Neural cell (in vitro differentiated cells): ENCODE results near the gene TENT4A. TPM values are rescaled to one million over a fixed set of nuclear protein-coding genes. Genes with fewer than 3 reads are reported as not detected.

Experiments used
- H2AFZ ChIP-seq: fragments of 200-600, 300-800 bp; sonication (generic), shearing (Covaris generic); 2 replicates; pipeline ENCODE4 v1.6.0; 2014; ENCODE audit warnings: low read depth, mild to moderate bottlenecking, antibody characterized with exemption, low read length, moderate library complexity
- H3F3A ChIP-seq: fragments of 200-600 bp; shearing (Covaris generic); 2 replicates; pipeline ENCODE4 v1.6.1; 2016; ENCODE audit warnings: mild to moderate bottlenecking, moderate library complexity, mixed read lengths, antibody characterized with exemption, low read length; ENCODE audit not compliant: insufficient read depth, poor library complexity, severe bottlenecking
- H3K27ac ChIP-seq: fragments of 200-600, 300-800 bp; sonication (generic), shearing (Covaris generic); 2 replicates; pipeline ENCODE4 v1.5.1; 2014; ENCODE audit warnings: mild to moderate bottlenecking, low read length, moderate library complexity
- H3K27me3 ChIP-seq: fragments of 300-800, 200-600 bp; sonication (generic), shearing (Covaris generic); 2 replicates; pipeline ENCODE4 v1.6.0; 2014; ENCODE audit warnings: mild to moderate bottlenecking, low read depth, low read length, moderate library complexity; ENCODE audit not compliant: insufficient read depth
- H3K36me3 ChIP-seq: fragments of 300-800, 200-600 bp; sonication (generic), shearing (Covaris generic); 2 replicates; pipeline ENCODE4 v1.5.1; 2014; ENCODE audit warnings: mild to moderate bottlenecking, antibody characterized with exemption, low read length, moderate library complexity; ENCODE audit not compliant: insufficient read depth
- H3K4me2 ChIP-seq: fragments of 300-800, 200-600 bp; sonication (generic), shearing (Covaris generic); 2 replicates; pipeline ENCODE4 v1.6.0; 2014; ENCODE audit warnings: mild to moderate bottlenecking, low read length
- H3K4me3 ChIP-seq: fragments of 300-800, 200-600 bp; sonication (generic), shearing (Covaris generic); 2 replicates; pipeline ENCODE4 v1.5.1; 2014; ENCODE audit warnings: mild to moderate bottlenecking, low read length, moderate library complexity
- H3K79me2 ChIP-seq: fragments of 200-600 bp; shearing (Covaris generic); replicated peaks from 2 replicates; pipeline ENCODE4 v1.6.0; 2014; ENCODE audit warnings: mild to moderate bottlenecking, low read length, moderate library complexity; ENCODE audit not compliant: insufficient read depth
- H3K9ac ChIP-seq: fragments of 300-800, 200-600 bp; sonication (generic), shearing (Covaris generic); 2 replicates; pipeline ENCODE4 v1.6.1; 2016; ENCODE audit warnings: mild to moderate bottlenecking, low read length, mixed read lengths
- H3K9me2 ChIP-seq: fragments of 200-600 bp; shearing (Covaris generic); 2 replicates; pipeline ENCODE4 v1.6.1; 2016; ENCODE audit warnings: mild to moderate bottlenecking, low read length, mixed read lengths; ENCODE audit not compliant: insufficient read depth
- H3K9me3 ChIP-seq: fragments of 200-600, 300-800 bp; sonication (generic), shearing (Covaris generic); 2 replicates; pipeline ENCODE4 v1.6.1; 2016; ENCODE audit warnings: mild to moderate bottlenecking, mixed run types, low read length, moderate library complexity, mixed read lengths
- H4K20me1 ChIP-seq: fragments of 200-600 bp; shearing (Covaris generic); 2 replicates; pipeline ENCODE4 v1.6.1; 2016; ENCODE audit warnings: mild to moderate bottlenecking, mixed run types; ENCODE audit not compliant: insufficient read depth
- CTCF ChIP-seq: fragments of 450-650 bp; IDR thresholded peaks from 2 replicates; pipeline ENCODE4 v1.5.1; 2014; ENCODE audit warnings: antibody characterized with exemption, mild to moderate bottlenecking, moderate library complexity; ENCODE audit not compliant: poor library complexity, severe bottlenecking
- EP300 ChIP-seq: fragments of 450-650 bp; conservative IDR thresholded peaks from 2 replicates; pipeline ENCODE4 v1.6.1; 2014; ENCODE audit warnings: antibody characterized with exemption, mild to moderate bottlenecking, moderate library complexity; ENCODE audit not compliant: poor library complexity, severe bottlenecking
- EZH2 ChIP-seq: fragments of 200-600, 300-800 bp; shearing (Covaris generic), sonication (generic); IDR thresholded peaks from 2 replicates; pipeline ENCODE4 v1.6.1; 2014; ENCODE audit warnings: antibody characterized with exemption, low read length, borderline replicate concordance, mild to moderate bottlenecking; ENCODE audit not compliant: insufficient read depth, poor library complexity, severe bottlenecking
- MXI1 ChIP-seq: fragments of 450-650 bp; conservative IDR thresholded peaks from 2 replicates; pipeline ENCODE4 v1.6.1; 2014; ENCODE audit warnings: antibody characterized with exemption, mild to moderate bottlenecking; ENCODE audit not compliant: poor library complexity, severe bottlenecking
- POLR2AphosphoS5 ChIP-seq: IDR thresholded peaks from 2 replicates; pipeline ENCODE4 v1.6.1; 2012
- RAD21 ChIP-seq: fragments of 450-650 bp; conservative IDR thresholded peaks from 2 replicates; pipeline ENCODE4 v1.6.1; 2014; ENCODE audit warnings: antibody characterized with exemption, mild to moderate bottlenecking, moderate library complexity
- SMC3 ChIP-seq: fragments of 450-650 bp; conservative IDR thresholded peaks from 2 replicates; pipeline ENCODE4 v1.6.1; 2014; ENCODE audit warnings: antibody characterized with exemption, mild to moderate bottlenecking, moderate library complexity; ENCODE audit not compliant: poor library complexity
- TAF1 ChIP-seq: IDR thresholded peaks from 2 replicates; pipeline ENCODE4 v1.6.1; 2012; ENCODE audit warnings: low read depth
- polyA plus RNA-seq: library from polyadenylated mRNA; depleted of rRNA; stranded (reverse); fragments of >200 nt; gene quantifications from 2 replicates; pipeline ENCODE4 v1.2.3, GENCODE V29; 2014
- TF ChIP-seq, protein P1 (sequence below): IDR thresholded peaks from 2 replicates; pipeline ENCODE4 v1.6.1; 2012; ENCODE audit warnings: borderline replicate concordance

The TENT4A gene
- polyA plus RNA-seq, 1 donor from 2014 or later, result 12.1 TPM

DNA sequence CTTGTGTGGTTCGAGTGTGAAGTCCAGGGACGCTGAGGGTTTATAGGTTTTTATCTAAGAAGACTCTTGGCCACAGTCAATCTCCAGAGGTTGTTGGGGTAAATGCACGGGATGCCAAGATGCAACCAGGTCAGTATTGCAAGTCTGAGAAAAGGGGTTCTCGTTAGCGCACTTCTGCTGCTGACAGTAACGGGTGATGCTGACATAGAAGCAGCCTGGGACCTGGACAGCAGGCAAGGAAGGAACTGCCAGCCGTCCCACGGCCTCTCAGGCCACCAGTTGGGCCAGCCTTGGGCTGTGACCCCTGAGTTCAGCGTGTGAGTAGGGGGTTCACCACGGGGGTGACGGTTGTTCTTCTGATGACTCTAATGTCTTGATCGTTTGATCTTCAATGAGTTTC lies 39.0 kb downstream of the TENT4A start:
- H3F3A ChIP-seq, result no peaks in the 10 kb centered on the region
- no peaks in the 10 kb centered on the region for H4K20me1 ChIP-seq
- H3K4me2 ChIP-seq, result no peak overlapping the region
- no peak overlapping the region for H3K9ac ChIP-seq
- peaks cover 10% of the 10 kb centered on the region for H3K36me3 ChIP-seq
- H3K27me3 ChIP-seq, result no peaks in the 10 kb centered on the region
- H3K27ac ChIP-seq, result no peak overlapping the region
- no peaks in the 10 kb centered on the region for H3K9me3 ChIP-seq
- no peaks in the 10 kb centered on the region for H3K79me2 ChIP-seq
- H3K4me3 ChIP-seq, result no peak overlapping the region
- TF ChIP-seq SMC3 (no peak), RAD21 (no peak), CTCF (no peak), EP300 (no peak), TAF1 (no peak), EZH2 (no peak), POLR2AphosphoS5 (no peak), MXI1 (no peak)
- TF ChIP-seq, protein P1, sequence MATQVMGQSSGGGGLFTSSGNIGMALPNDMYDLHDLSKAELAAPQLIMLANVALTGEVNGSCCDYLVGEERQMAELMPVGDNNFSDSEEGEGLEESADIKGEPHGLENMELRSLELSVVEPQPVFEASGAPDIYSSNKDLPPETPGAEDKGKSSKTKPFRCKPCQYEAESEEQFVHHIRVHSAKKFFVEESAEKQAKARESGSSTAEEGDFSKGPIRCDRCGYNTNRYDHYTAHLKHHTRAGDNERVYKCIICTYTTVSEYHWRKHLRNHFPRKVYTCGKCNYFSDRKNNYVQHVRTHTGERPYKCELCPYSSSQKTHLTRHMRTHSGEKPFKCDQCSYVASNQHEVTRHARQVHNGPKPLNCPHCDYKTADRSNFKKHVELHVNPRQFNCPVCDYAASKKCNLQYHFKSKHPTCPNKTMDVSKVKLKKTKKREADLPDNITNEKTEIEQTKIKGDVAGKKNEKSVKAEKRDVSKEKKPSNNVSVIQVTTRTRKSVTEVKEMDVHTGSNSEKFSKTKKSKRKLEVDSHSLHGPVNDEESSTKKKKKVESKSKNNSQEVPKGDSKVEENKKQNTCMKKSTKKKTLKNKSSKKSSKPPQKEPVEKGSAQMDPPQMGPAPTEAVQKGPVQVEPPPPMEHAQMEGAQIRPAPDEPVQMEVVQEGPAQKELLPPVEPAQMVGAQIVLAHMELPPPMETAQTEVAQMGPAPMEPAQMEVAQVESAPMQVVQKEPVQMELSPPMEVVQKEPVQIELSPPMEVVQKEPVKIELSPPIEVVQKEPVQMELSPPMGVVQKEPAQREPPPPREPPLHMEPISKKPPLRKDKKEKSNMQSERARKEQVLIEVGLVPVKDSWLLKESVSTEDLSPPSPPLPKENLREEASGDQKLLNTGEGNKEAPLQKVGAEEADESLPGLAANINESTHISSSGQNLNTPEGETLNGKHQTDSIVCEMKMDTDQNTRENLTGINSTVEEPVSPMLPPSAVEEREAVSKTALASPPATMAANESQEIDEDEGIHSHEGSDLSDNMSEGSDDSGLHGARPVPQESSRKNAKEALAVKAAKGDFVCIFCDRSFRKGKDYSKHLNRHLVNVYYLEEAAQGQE, result no peak
- no peak overlapping the region for H2AFZ ChIP-seq
- no peaks in the 10 kb centered on the region for H3K9me2 ChIP-seq

DNA sequence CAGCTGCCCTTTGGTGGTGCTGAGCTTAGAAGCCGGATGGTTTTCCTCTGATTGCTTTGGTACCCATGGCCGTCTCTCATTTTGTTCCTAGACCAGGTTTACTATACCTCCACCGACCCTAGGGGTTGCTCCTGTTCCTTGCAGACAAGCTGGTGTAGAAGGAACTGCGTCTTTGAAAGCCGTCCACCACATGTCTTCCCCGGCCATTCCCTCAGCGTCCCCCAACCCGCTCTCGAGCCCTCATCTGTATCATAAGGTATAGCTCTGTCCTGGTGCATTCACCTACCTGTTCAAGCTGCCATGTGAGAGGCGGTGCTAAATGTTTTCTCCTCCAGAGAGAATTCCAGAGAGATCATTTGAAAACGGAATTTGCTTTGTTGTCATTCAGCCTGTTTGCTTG lies 39.5 kb downstream of the TENT4A start:
- H3K36me3 ChIP-seq, result peaks cover 10% of the 10 kb centered on the region

DNA sequence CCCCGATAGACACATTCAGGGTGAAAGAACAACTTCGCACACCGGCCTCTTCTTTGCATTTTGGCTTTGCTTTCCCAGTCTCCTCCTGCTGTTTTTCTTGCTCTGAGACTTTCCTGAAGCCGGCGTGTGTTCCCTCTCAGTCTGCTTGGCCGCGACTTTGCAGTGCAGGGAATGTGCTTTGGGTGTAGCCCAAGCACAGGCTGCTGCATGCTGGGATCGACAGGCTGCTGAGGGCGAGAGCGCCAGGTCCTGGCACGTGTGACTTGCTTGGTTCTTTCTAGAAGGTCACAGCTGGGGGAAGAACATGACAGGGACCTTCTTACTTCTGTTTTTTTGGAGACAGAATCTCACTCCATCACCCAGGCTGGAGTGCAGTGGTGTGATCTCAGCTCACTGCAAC lies 40.6 kb downstream of the TENT4A start:
- Histone ChIP-seq H3K4me2 (no peak overlapping the region), H3K27ac (no peak overlapping the region)

More for the DNA sequence above, 39.5 kb downstream of the TENT4A start:
- no peak for TF ChIP-seq MXI1
- no peak overlapping the region for H3K4me2 ChIP-seq
- H3K79me2 ChIP-seq, result no peaks in the 10 kb centered on the region
- no peaks in the 10 kb centered on the region for H3K27me3 ChIP-seq
- no peaks in the 10 kb centered on the region for H3K9me3 ChIP-seq
- H3K9me2 ChIP-seq, result no peaks in the 10 kb centered on the region
- H2AFZ ChIP-seq, result no peak overlapping the region
- no peak overlapping the region for H3K9ac ChIP-seq
- H4K20me1 ChIP-seq, result no peaks in the 10 kb centered on the region
- H3K27ac ChIP-seq, result no peak overlapping the region
- H3F3A ChIP-seq, result no peaks in the 10 kb centered on the region
- no peak overlapping the region for H3K4me3 ChIP-seq

More for the DNA sequence above, 40.6 kb downstream of the TENT4A start:
- Histone ChIP-seq H3K4me3 (no peak overlapping the region), H4K20me1 (no peaks in the 10 kb centered on the region), H3F3A (no peaks in the 10 kb centered on the region), H3K9ac (no peak overlapping the region), H3K9me2 (no peaks in the 10 kb centered on the region), H3K36me3 (peaks cover 10% of the 10 kb centered on the region), H2AFZ (no peak overlapping the region), H3K27me3 (no peaks in the 10 kb centered on the region), H3K79me2 (no peaks in the 10 kb centered on the region), H3K9me3 (no peaks in the 10 kb centered on the region)
- TF ChIP-seq MXI1, result no peak
- TF ChIP-seq POLR2AphosphoS5, result no peak
- no peak for TF ChIP-seq RAD21
- TF ChIP-seq, protein P1, result no peak
- no peak for TF ChIP-seq CTCF
- no peak for TF ChIP-seq EZH2
